Endothelial cell of umbilical vein (primary cell): Measurements from ENCODE around the gene NAGLU. TPM values are rescaled to one million over a fixed set of nuclear protein-coding genes. Genes with fewer than 3 reads are reported as not detected.

Experiments used
- BruUV-seq: library from RNA; stranded (reverse); fragments of 400-500 nt; replicated peaks from 2 replicates; lab custom pipeline; 2021; lab: Mats Ljungman, UMichigan
- CTCF ChIA-PET: fragments of 300-600, 350-600 bp; sonication (Branson Sonifier 250); formaldehyde crosslinking; loops from one replicate; lab custom pipeline; 2021; ENCODE audit warnings: antibody characterized with exemption, inconsistent platforms; lab: Charles Lee
- POLR2A ChIA-PET: fragments of 300-600, 350-600 bp; sonication (Branson Sonifier 250); formaldehyde crosslinking; loops from one replicate; lab custom pipeline; 2021; ENCODE audit warnings: antibody characterized with exemption, inconsistent platforms; lab: Charles Lee
- DNase-seq: peaks from one replicate; pipeline ENCODE4 v3.0.0-alpha.2; 2011; ENCODE audit warnings: low read depth, low spot score
- FAIRE-seq: peaks from 2 replicates; lab custom pipeline; 2011; peaks lifted over from hg19 to GRCh38; lab: Jason Lieb, UNC
- H2AFZ ChIP-seq: 2 replicates; pipeline ENCODE4 v1.6.0; 2012; ENCODE audit warnings: low read depth, low read length, control low read depth, inconsistent platforms
- H3K27ac ChIP-seq: 2 replicates; pipeline ENCODE4 v1.5.1; 2011; ENCODE audit warnings: low read depth, mild to moderate bottlenecking, control low read depth, low read length, moderate library complexity; ENCODE audit not compliant: insufficient read depth
- H3K27me3 ChIP-seq, 2 experiments: 2 replicates each; pipeline versions ENCODE4 v1.6.0 to v1.6.1; 2011; ENCODE audit warnings: low read length in 2 of 2, mixed read lengths in 1 of 2; ENCODE audit not compliant: control insufficient read depth in 2 of 2, insufficient read depth in 2 of 2
- H3K36me3 ChIP-seq, 2 experiments: 2 replicates in 1 of 2; 3 replicates in 1 of 2; pipeline ENCODE4 v1.5.1; 2011; ENCODE audit warnings: low read length in 2 of 2, mild to moderate bottlenecking in 1 of 2, moderate library complexity in 1 of 2; ENCODE audit not compliant: control insufficient read depth in 2 of 2, insufficient read depth in 2 of 2; ENCODE audit errors: extremely low read depth in 1 of 2
- H3K4me1 ChIP-seq: 3 replicates; pipeline ENCODE4 v1.5.1; 2011; ENCODE audit warnings: mild to moderate bottlenecking, low read length; ENCODE audit not compliant: control insufficient read depth, insufficient read depth; ENCODE audit errors: extremely low read depth
- H3K4me2 ChIP-seq: 2 replicates; pipeline ENCODE4 v1.6.1; 2011; ENCODE audit warnings: low read length, control low read depth, mixed read lengths; ENCODE audit not compliant: insufficient read depth
- H3K4me3 ChIP-seq, 3 experiments: fragments of 200-600 bp in 1 of 3; sonication (generic), shearing (Covaris generic) in 1 of 3; replicated peaks in 1 of 3; 2 replicates each; pipeline ENCODE4 v1.5.1; 2011 to 2016; ENCODE audit warnings: control low read depth in 3 of 3, low read length in 3 of 3, mild to moderate bottlenecking in 2 of 3, inconsistent platforms in 1 of 3, low read depth in 1 of 3, moderate library complexity in 1 of 3; ENCODE audit not compliant: insufficient read depth in 1 of 3
- H3K79me2 ChIP-seq: 2 replicates; pipeline ENCODE4 v1.6.0; 2012; ENCODE audit warnings: low read length, inconsistent platforms; ENCODE audit not compliant: control insufficient read depth, insufficient read depth
- H3K9ac ChIP-seq: replicated peaks from 2 replicates; pipeline ENCODE3; 2011; ENCODE audit warnings: low read length, control low read depth; ENCODE audit not compliant: insufficient read depth; ENCODE audit errors: extremely low read depth
- H3K9me1 ChIP-seq: replicated peaks from 3 replicates; pipeline ENCODE4 v1.6.0; 2011; ENCODE audit warnings: mild to moderate bottlenecking, low read length; ENCODE audit not compliant: control insufficient read depth, insufficient read depth; ENCODE audit errors: extremely low read depth
- H3K9me3 ChIP-seq: replicated peaks from 2 replicates; pipeline ENCODE4 v1.5.1; 2012; ENCODE audit warnings: low read length, inconsistent platforms; ENCODE audit not compliant: control insufficient read depth, insufficient read depth
- H4K20me1 ChIP-seq: replicated peaks from 2 replicates; pipeline ENCODE3; 2011; ENCODE audit warnings: mild to moderate bottlenecking, low read length; ENCODE audit not compliant: control insufficient read depth, insufficient read depth; ENCODE audit errors: extremely low read depth
- CTCF ChIP-seq, 2 donors: IDR thresholded peaks; 1 replicate in 1 of 2; 2 replicates in 1 of 2; pipeline ENCODE4 v1.5.1; 2011; ENCODE audit warnings: low read length in 2 of 2, mild to moderate bottlenecking in 2 of 2, moderate library complexity in 2 of 2, control low read depth in 1 of 2, inconsistent platforms in 1 of 2, low read depth in 1 of 2; ENCODE audit not compliant: insufficient read depth in 1 of 2; ENCODE audit errors: extremely low read depth in 1 of 2
- EZH2 ChIP-seq: IDR thresholded peaks from 2 replicates; pipeline ENCODE4 v1.6.1; 2012; ENCODE audit warnings: borderline replicate concordance, low read depth, mild to moderate bottlenecking, moderate library complexity, low read length, inconsistent platforms; ENCODE audit not compliant: severe bottlenecking
- FOS ChIP-seq: IDR thresholded peaks from 2 replicates; pipeline ENCODE4 v1.6.1; 2011; ENCODE audit warnings: mild to moderate bottlenecking, low read length, moderate library complexity, borderline replicate concordance; ENCODE audit not compliant: insufficient read depth
- GATA2 ChIP-seq: IDR thresholded peaks from 2 replicates; pipeline ENCODE4 v1.7.0; 2011; ENCODE audit warnings: low read depth, mild to moderate bottlenecking, moderate library complexity, mixed read lengths, low read length; ENCODE audit not compliant: insufficient read length, insufficient read depth
- JUN ChIP-seq: IDR thresholded peaks from 2 replicates; pipeline ENCODE4 v1.6.1; 2011; ENCODE audit warnings: borderline replicate concordance, low read depth; ENCODE audit not compliant: insufficient read length, insufficient read depth
- MAX ChIP-seq: IDR thresholded peaks from 2 replicates; pipeline ENCODE4 v1.6.1; 2011; ENCODE audit not compliant: insufficient read depth, insufficient read length
- MYC ChIP-seq: IDR thresholded peaks from one replicate; pipeline ENCODE4 v1.6.1; 2011; ENCODE audit warnings: mild to moderate bottlenecking, low read depth, low read length
- POLR2A ChIP-seq: IDR thresholded peaks from 2 replicates; pipeline ENCODE4 v1.6.1; 2012; ENCODE audit warnings: low read depth, mild to moderate bottlenecking, control low read depth, low read length
- POLR2AphosphoS5 ChIP-seq: IDR thresholded peaks from 2 replicates; pipeline ENCODE4 v1.6.1; 2012; ENCODE audit warnings: low read depth, mild to moderate bottlenecking, control low read depth, low read length, moderate library complexity; ENCODE audit not compliant: insufficient read depth
- dilution Hi-C: fragments of 300-500 bp; cut with MboI; formaldehyde crosslinking; loops from one replicate; pipeline ENCODE4 v1.15.0; 2019; ENCODE audit warnings: low sequenced_read_pairs; ENCODE audit not compliant: extremely low pct_ligation_motif_present
- intact Hi-C: fragments of 100-400 bp; cut with micrococcal nuclease; formaldehyde crosslinking; loops from one replicate; pipeline ENCODE4 v1.10.0; 2022
- microRNA-seq: library from miRNA; unstranded; fragments of <30 nt; microRNA quantifications from one replicate; pipeline ENCODE4 v1.2.0, GENCODE V29; 2021; ENCODE audit warnings: borderline number of aligned reads, borderline replicate concordance
- polyA plus RNA-seq, 4 experiments: library from polyadenylated mRNA; depleted of rRNA in 3 of 4; stranded (reverse) in 3 of 4; unstranded in 1 of 4; fragments of >200 nt; gene quantifications; 2 replicates each; pipeline versions ENCODE4 v1.2.1 to v1.2.3, GENCODE V29; 2011 to 2012; ENCODE audit warnings: missing spikeins in 1 of 4
- small RNA-seq: library from RNA; depleted of rRNA; stranded (forward); fragments of <200 nt; gene quantifications from one replicate; pipeline ENCODE3, GENCODE V24; 2012; ENCODE audit warnings: low replicate concordance, low read depth; ENCODE audit not compliant: insufficient read depth, insufficient read length
- total RNA-seq: library from RNA; stranded (reverse); gene quantifications from 2 replicates; pipeline ENCODE4 v1.2.3, GENCODE V29; 2021

NAGLU gene
- total and polyA plus RNA-seq, 2 donors (not counting 3 experiments of a cell fraction or from before 2014, with no cell fraction given) = 50.2 to 54.2 TPM

- H3K4me1 ChIP-seq = no peaks in the 10 kb centered on the region
- H3K4me3 ChIP-seq = no peak overlapping the region
- no peaks in the 10 kb centered on the region for H3K9me1 ChIP-seq
- H3K4me2 ChIP-seq = no peak overlapping the region
- no peaks in the 10 kb centered on the region for H4K20me1 ChIP-seq
- ChIA-PET CTCF (interaction anchor here (1.1 to 2.6 kb wide), 2 partner anchors 9 to 13 kb away, joined by 3 to 13 read pairs; partner anchors contain the start of gene PSMC3IP), POLR2A (no interaction called here)
- no peak for TF ChIP-seq CTCF (IDR thresholded peaks at IDR 0.05; ENCODE audit: extremely low read depth in 1 of 2, insufficient read depth in 1 of 2, low read depth in 1 of 2, low read length in 2 of 2)
- TF ChIP-seq JUN = no peak
- no peak for TF ChIP-seq POLR2AphosphoS5
- no peak for TF ChIP-seq POLR2A
- no peak for TF ChIP-seq MAX
- no peak for TF ChIP-seq GATA2
- no peak for TF ChIP-seq MYC
- no peak for TF ChIP-seq FOS
- no peak for TF ChIP-seq EZH2
- DNase-seq (no peak), FAIRE-seq (no peak)
- no peaks in the 10 kb centered on the region for H3K9me3 ChIP-seq
- H3K27ac ChIP-seq = no peak overlapping the region
- no peak overlapping the region for H2AFZ ChIP-seq
- H3K79me2 ChIP-seq = no peaks in the 10 kb centered on the region
- H3K27me3 ChIP-seq = no peaks in the 10 kb centered on the region
- dilution Hi-C loops (no loop called here), intact Hi-C loops (no loop called here)
- no TSS peak for BruUV-seq
- H3K36me3 ChIP-seq = peaks cover 7 to 15% of the 10 kb centered on the region in 2 experiments
- no peak overlapping the region for H3K9ac ChIP-seq
Observed at GRCh38 chr17:42591411-42591810, 55.4 kb downstream of the NAGLU start.

Small RNA genes lying within 50 kb of the gene (microRNA-seq; reads per million reads assigned to microRNA genes)
- gene MIR5010 (3.8 reads per million, percentile 3 among the genes with 10 or more reads in this experiment), gene MIR548AT (not detected)

Small RNA genes lying within 50 kb of the gene (small RNA-seq; reads per million reads assigned to genes)
- not detected for gene MIR548AT

Other genes starting within 250 kb of the NAGLU start
- 23.4 and 23.6 TPM in 2 replicates for gene STAT5A, start 247.7 kb upstream of the NAGLU start, total RNA-seq
- 18.0 and 18.2 TPM in 2 replicates for gene STAT5A, start 247.7 kb upstream of the NAGLU start, polyA plus RNA-seq
- 108 and 124 TPM in 2 replicates for gene STAT3, start 147.8 kb upstream of the NAGLU start, total RNA-seq
- gene STAT3, start 147.8 kb upstream of the NAGLU start, polyA plus RNA-seq = 48.2 and 59.1 TPM in 2 replicates
- gene CAVIN1, start 113.0 kb upstream of the NAGLU start, total RNA-seq = 663 and 684 TPM in 2 replicates
- 292 and 303 TPM in 2 replicates for gene CAVIN1, start 113.0 kb upstream of the NAGLU start, polyA plus RNA-seq
- 36.4 and 37.3 TPM in 2 replicates for gene ATP6V0A1, start 77.4 kb upstream of the NAGLU start, total RNA-seq
- gene ATP6V0A1, start 77.4 kb upstream of the NAGLU start, polyA plus RNA-seq = 49.2 and 55.9 TPM in 2 replicates
- 0.62 and 1.0 TPM in 2 replicates for gene HSD17B1, start 16.7 kb downstream of the NAGLU start, total RNA-seq
- 0.22 and 0.41 TPM in 2 replicates for gene HSD17B1, start 16.7 kb downstream of the NAGLU start, polyA plus RNA-seq
- gene COASY, start 25.9 kb downstream of the NAGLU start, total RNA-seq = 69.2 and 77.7 TPM in 2 replicates
- gene COASY, start 25.9 kb downstream of the NAGLU start, polyA plus RNA-seq = 39.6 and 52.6 TPM in 2 replicates
- 40.3 and 40.9 TPM in 2 replicates for gene MLX, start 30.9 kb downstream of the NAGLU start, total RNA-seq
- gene MLX, start 30.9 kb downstream of the NAGLU start, polyA plus RNA-seq = 41.1 and 42.7 TPM in 2 replicates
- 19.3 and 20.8 TPM in 2 replicates for gene PSMC3IP, start 41.5 kb downstream of the NAGLU start, total RNA-seq
- gene PSMC3IP, start 41.5 kb downstream of the NAGLU start, polyA plus RNA-seq = 5.5 and 5.9 TPM in 2 replicates
- 52.3 and 53.4 TPM in 2 replicates for gene RETREG3, start 73.1 kb downstream of the NAGLU start, total RNA-seq
- gene RETREG3, start 73.1 kb downstream of the NAGLU start, polyA plus RNA-seq = 32.6 and 36.2 TPM in 2 replicates
- 96.9 and 102 TPM in 2 replicates for gene TUBG1, start 73.4 kb downstream of the NAGLU start, total RNA-seq
- 132 and 173 TPM in 2 replicates for gene TUBG1, start 73.4 kb downstream of the NAGLU start, polyA plus RNA-seq
- gene TUBG2, start 123.0 kb downstream of the NAGLU start, total RNA-seq = 13.1 and 13.2 TPM in 2 replicates
- gene TUBG2, start 123.0 kb downstream of the NAGLU start, polyA plus RNA-seq = 17.7 and 19.4 TPM in 2 replicates
- 11.3 and 13.2 TPM in 2 replicates for gene PLEKHH3, start 140.8 kb downstream of the NAGLU start, total RNA-seq
- gene PLEKHH3, start 140.8 kb downstream of the NAGLU start, polyA plus RNA-seq = 5.4 and 6.8 TPM in 2 replicates
- gene CCR10, start 145.6 kb downstream of the NAGLU start, total RNA-seq = 1.3 TPM in 1 of 2 replicates, not detected in the other
- gene CCR10, start 145.6 kb downstream of the NAGLU start, polyA plus RNA-seq = 1.1 and 1.4 TPM in 2 replicates
- gene CNTNAP1, start 146.3 kb downstream of the NAGLU start, total RNA-seq = 3.6 and 44.8 TPM in 2 replicates
- gene CNTNAP1, start 146.3 kb downstream of the NAGLU start, polyA plus RNA-seq = 26.3 and 27.3 TPM in 2 replicates
- 29.8 and 31.4 TPM in 2 replicates for gene EZH1, start 208.8 kb downstream of the NAGLU start, total RNA-seq
- 27.8 and 33.7 TPM in 2 replicates for gene EZH1, start 208.8 kb downstream of the NAGLU start, polyA plus RNA-seq
- gene RAMP2, start 225.0 kb downstream of the NAGLU start, total RNA-seq = 71.0 and 106 TPM in 2 replicates
- 192 and 262 TPM in 2 replicates for gene RAMP2, start 225.0 kb downstream of the NAGLU start, polyA plus RNA-seq
- gene VPS25, start 237.2 kb downstream of the NAGLU start, total RNA-seq = 45.0 and 47.1 TPM in 2 replicates
- 86.8 and 107 TPM in 2 replicates for gene VPS25, start 237.2 kb downstream of the NAGLU start, polyA plus RNA-seq
- 1.9 TPM in 2 replicates for gene WNK4, start 244.4 kb downstream of the NAGLU start, total RNA-seq
- gene WNK4, start 244.4 kb downstream of the NAGLU start, polyA plus RNA-seq = 0.48 and 0.84 TPM in 2 replicates